Hepatocyte (in vitro differentiated cells): ENCODE results near the gene EFNB1.

Experiments
- CTCF ChIP-seq: fragments of 200-600 bp; sonication (generic); IDR thresholded peaks from 2 replicates; pipeline ENCODE4 v1.5.1; 2016; ENCODE audit warnings: antibody characterized with exemption, mild to moderate bottlenecking; ENCODE audit not compliant: poor library complexity
- EZH2 ChIP-seq: fragments of 200-600 bp; sonication (generic); IDR thresholded peaks from 2 replicates; pipeline ENCODE4 v1.6.1; 2016; ENCODE audit warnings: antibody characterized with exemption, mild to moderate bottlenecking, borderline replicate concordance
- EZH2phosphoT487 ChIP-seq: fragments of 200-600 bp; sonication (generic); IDR thresholded peaks from one replicate; pipeline ENCODE4 v1.6.1; 2018; ENCODE audit warnings: antibody characterized with exemption, mild to moderate bottlenecking, low read depth, moderate library complexity; ENCODE audit not compliant: unreplicated experiment, severe bottlenecking

GRCh38 chrX:68876731-68877130 is 47.9 kb downstream of the EFNB1 start:
- TF ChIP-seq CTCF (no peak), EZH2phosphoT487 (no peak), EZH2 (no peak)
